ENCODE results near the gene FLYWCH1. TPM values are rescaled to one million over a fixed set of nuclear protein-coding genes. Genes with fewer than 3 reads are reported as not detected.

Gene FLYWCH1
- total RNA-seq, 4 donors from 2014 or later: 31.3 to 49.8 (median 41.5) TPM

DNA sequence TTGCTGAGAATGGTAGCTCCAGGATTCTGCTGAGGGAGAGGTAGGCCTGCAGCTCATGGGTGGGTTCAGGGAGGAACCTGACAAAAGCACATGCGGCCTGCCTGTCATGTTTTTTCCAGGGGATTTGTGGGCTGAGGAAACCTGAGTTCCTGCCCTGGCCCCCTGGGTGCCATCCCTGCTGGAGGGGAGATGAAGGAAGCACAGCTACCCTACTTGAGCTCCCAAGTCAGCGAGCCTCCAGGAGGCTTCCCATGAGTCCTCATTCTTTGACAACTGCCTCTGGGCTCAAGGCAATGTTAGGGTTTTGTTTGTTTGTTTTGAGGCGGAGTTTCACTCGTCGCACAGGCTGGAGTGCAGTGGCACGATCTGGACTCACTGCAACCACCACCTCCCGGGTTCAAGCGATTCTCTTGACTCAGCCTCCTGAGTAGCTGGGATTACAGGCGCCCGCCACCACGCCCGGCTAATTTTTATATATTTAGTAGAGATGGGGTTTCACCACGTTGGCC lies 12.1 kb upstream of the FLYWCH1 start:
- 85 to 92% methylated on average over 13 of the region's 13 CpGs for WGBS, 2 donors
- Histone ChIP-seq H3K9me3 (no peaks in the 10 kb centered on the region), H3K27me3 (no peaks in the 10 kb centered on the region), H3K4me3 (replicated peaks in 1 of 3) (no peak overlapping the region), H3K4me1 (peaks cover 5 to 7% of the 10 kb centered on the region in 2 donors), H3K36me3 (peaks cover 0 to 9% of the 10 kb centered on the region in 2 donors), H3K27ac (no peak overlapping the region)
- no peak for DNase-seq
- intact Hi-C loops (cut with DNase I): no loop called here
- TF ChIP-seq, protein P1, sequence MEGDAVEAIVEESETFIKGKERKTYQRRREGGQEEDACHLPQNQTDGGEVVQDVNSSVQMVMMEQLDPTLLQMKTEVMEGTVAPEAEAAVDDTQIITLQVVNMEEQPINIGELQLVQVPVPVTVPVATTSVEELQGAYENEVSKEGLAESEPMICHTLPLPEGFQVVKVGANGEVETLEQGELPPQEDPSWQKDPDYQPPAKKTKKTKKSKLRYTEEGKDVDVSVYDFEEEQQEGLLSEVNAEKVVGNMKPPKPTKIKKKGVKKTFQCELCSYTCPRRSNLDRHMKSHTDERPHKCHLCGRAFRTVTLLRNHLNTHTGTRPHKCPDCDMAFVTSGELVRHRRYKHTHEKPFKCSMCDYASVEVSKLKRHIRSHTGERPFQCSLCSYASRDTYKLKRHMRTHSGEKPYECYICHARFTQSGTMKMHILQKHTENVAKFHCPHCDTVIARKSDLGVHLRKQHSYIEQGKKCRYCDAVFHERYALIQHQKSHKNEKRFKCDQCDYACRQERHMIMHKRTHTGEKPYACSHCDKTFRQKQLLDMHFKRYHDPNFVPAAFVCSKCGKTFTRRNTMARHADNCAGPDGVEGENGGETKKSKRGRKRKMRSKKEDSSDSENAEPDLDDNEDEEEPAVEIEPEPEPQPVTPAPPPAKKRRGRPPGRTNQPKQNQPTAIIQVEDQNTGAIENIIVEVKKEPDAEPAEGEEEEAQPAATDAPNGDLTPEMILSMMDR (IDR thresholded peaks at IDR 0.05): no peak
- TF ChIP-seq POLR2A (IDR thresholded peaks at IDR 0.05): no peak

GRCh38 chr16:2900526-2901075 lies 11.1 kb upstream of the FLYWCH1 start:
- no peak overlapping the region for H3K4me3 ChIP-seq (replicated peaks in 1 of 3)
- H3K9me3 ChIP-seq: no peaks in the 10 kb centered on the region
- 88 to 96% methylated on average over 11 to 14 of the region's 15 CpGs for WGBS, 2 donors
- H3K4me1 ChIP-seq: peaks cover 5 to 7% of the 10 kb centered on the region in 2 donors
- intact Hi-C loops (cut with DNase I): no loop called here
- DNase-seq: no peak
- no peak for TF ChIP-seq POLR2A (IDR thresholded peaks at IDR 0.05)
- TF ChIP-seq, protein P1 (IDR thresholded peaks at IDR 0.05): no peak
- peaks cover 0 to 9% of the 10 kb centered on the region in 2 donors for H3K36me3 ChIP-seq
- H3K27me3 ChIP-seq: no peaks in the 10 kb centered on the region
- H3K27ac ChIP-seq: no peak overlapping the region

GRCh38 chr16:2902337-2903130 lies 9.2 kb upstream of the FLYWCH1 start:
- 94 to 95% methylated on average over 9 of the region's 9 CpGs for WGBS, 2 donors
- TF ChIP-seq, protein P1 (IDR thresholded peaks at IDR 0.05): no peak
- no peak for TF ChIP-seq POLR2A (IDR thresholded peaks at IDR 0.05)
- intact Hi-C loops (cut with DNase I): no loop called here

DNA sequence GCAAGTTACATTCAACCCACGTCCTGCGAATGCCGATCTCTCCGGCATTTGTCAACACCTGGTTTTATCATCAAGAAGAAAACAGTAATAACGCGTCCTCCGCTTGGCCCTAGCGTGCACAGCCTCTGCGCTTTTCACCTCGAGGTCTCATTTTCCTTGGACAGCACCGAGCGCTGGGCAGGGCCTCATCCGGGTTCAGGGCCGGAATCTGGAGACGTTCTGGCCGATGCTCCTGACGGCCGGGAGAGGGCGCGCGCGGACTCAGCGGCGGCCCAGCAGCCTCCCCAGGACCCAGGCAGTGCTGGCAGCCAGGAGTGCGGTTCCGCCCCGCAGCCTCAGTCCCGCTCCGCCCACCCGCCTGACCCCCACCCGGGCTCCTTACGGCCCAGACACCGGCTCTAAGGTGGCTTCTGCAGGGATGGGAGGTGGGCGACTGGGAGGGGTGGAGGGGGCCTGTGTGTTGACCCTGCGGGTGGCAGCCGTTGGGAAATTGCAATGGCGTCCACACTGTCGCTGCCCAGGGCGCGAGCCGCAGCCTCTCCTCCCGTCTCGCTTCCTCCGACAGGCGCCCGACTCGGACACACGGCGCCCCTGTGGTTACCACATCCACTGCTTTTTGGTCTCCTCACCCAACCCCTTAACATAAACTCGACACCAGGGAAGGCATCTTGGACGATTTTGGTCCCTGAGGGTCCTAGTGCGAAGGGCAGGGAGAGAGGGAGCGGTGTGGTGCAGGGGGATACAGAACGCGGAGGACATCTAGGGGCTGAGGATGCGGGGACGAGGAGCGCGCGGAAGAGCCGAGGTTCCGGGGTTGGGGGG lies 7.4 kb upstream of the FLYWCH1 start:
- TF ChIP-seq POLR2A (IDR thresholded peaks at IDR 0.05): peak in 1 of 2 donors; percentile 64
- TF ChIP-seq, protein P1 (IDR thresholded peaks at IDR 0.05): peak; percentile 66 to 98 (median 92)
- Histone ChIP-seq H3K9me3 (no peaks in the 10 kb centered on the region), H3K36me3 (no peaks in the 10 kb centered on the region), H3K4me3 (replicated peaks in 1 of 3) (peak overlapping the region; percentile 48 to 76 (median 55)), H3K4me1 (peaks cover 5 to 16% of the 10 kb centered on the region in 2 donors), H3K27ac (peak overlapping the region; percentile 80 to 86 (median 86)), H3K27me3 (no peaks in the 10 kb centered on the region)
- WGBS, 2 donors: 2 to 7% methylated on average over 32 to 43 of the region's 62 CpGs
- peak; percentile 82 to 87 for DNase-seq
- intact Hi-C loops (cut with DNase I): no loop called here

More at GRCh38 chr16:2902337-2903130, 9.2 kb upstream of the FLYWCH1 start:
- Histone ChIP-seq H3K4me1 (peaks cover 5 to 16% of the 10 kb centered on the region in 2 donors), H3K36me3 (no peaks in the 10 kb centered on the region), H3K27me3 (no peaks in the 10 kb centered on the region), H3K9me3 (no peaks in the 10 kb centered on the region), H3K27ac (no peak overlapping the region), H3K4me3 (replicated peaks in 1 of 3) (no peak overlapping the region)
- no peak for DNase-seq
